Lung (tissue), 12 donors: ENCODE results near the gene IP6K3. TPM values are rescaled to one million over a fixed set of nuclear protein-coding genes. Genes with fewer than 3 reads are reported as not detected.
A peak's percentile ranks its signal among the peaks of the same experiment; 100 is the strongest.

Experiments
- ATAC-seq: fragments of 200-7000 bp; cut with Tn5 transposase; one replicate; pipeline ENCODE4 v1.9.1; 2020; ENCODE audit warnings: moderate number of reproducible peaks; ENCODE audit not compliant: insufficient read depth, low FRiP score
- DNase-seq, 3 donors: peaks; one replicate each; pipeline ENCODE4 v3.0.0-alpha.2; 2013 to 2017
- H3K27ac ChIP-seq, 2 donors: one replicate each; pipeline ENCODE4 v1.5.1; 2013; ENCODE audit warnings: mild to moderate bottlenecking in 2 of 2, moderate library complexity in 2 of 2, control low read depth in 1 of 2, inconsistent platforms in 1 of 2, low read depth in 1 of 2, low read length in 1 of 2
- H3K27me3 ChIP-seq, 3 donors: one replicate each; pipeline ENCODE4 v1.5.1; 2013; ENCODE audit warnings: low read length in 2 of 3; ENCODE audit not compliant: control insufficient read depth in 3 of 3, insufficient read depth in 3 of 3
- H3K36me3 ChIP-seq, 4 donors: one replicate each; pipeline ENCODE4 v1.5.1; 2013; ENCODE audit warnings: low read length in 4 of 4, mild to moderate bottlenecking in 1 of 4, moderate library complexity in 1 of 4; ENCODE audit not compliant: control insufficient read depth in 4 of 4, insufficient read depth in 4 of 4
- H3K4me1 ChIP-seq, 5 donors: one replicate each; pipeline ENCODE4 v1.5.1; 2013; ENCODE audit warnings: low read length in 5 of 5, mild to moderate bottlenecking in 2 of 5, moderate library complexity in 1 of 5; ENCODE audit not compliant: control insufficient read depth in 5 of 5, insufficient read depth in 5 of 5
- H3K4me3 ChIP-seq: one replicate; pipeline ENCODE4 v1.5.1; 2013; ENCODE audit warnings: mild to moderate bottlenecking, control low read depth, moderate library complexity
- H3K9ac ChIP-seq, 2 donors: one replicate each; pipeline ENCODE4 v1.5.1; 2013; ENCODE audit warnings: low read length in 2 of 2, control low read depth in 1 of 2; ENCODE audit not compliant: insufficient read depth in 1 of 2
- H3K9me3 ChIP-seq, 4 donors: one replicate each; pipeline ENCODE4 v1.5.1; 2013; ENCODE audit warnings: low read length in 3 of 4, mild to moderate bottlenecking in 1 of 4, moderate library complexity in 1 of 4; ENCODE audit not compliant: control insufficient read depth in 4 of 4, insufficient read depth in 3 of 4
- WGBS, 2 donors: extraction: QIAGEN DNeasy Blood & Tissue Kit; methylation state at CpG; one replicate each; pipeline ENCODE4 v1.1.7; 2013; 5-methylcytosine and 5-hydroxymethylcytosine counted together
- polyA plus RNA-seq, 2 donors: library from polyadenylated mRNA; stranded (reverse); fragments of 200-250 nt; gene quantifications; one replicate each; pipeline ENCODE4 v1.2.1, GENCODE V29; 2013
- total RNA-seq, 2 donors: library from RNA; depleted of rRNA in 1 of 2; stranded (reverse); fragments of >200 nt in 1 of 2; gene quantifications; one replicate each; pipeline ENCODE4 v1.2.1, GENCODE V29; 2014 to 2021
- TF ChIP-seq, protein P1 (sequence below): IDR thresholded peaks from 2 replicates; pipeline ENCODE4 v1.5.1; 2012; ENCODE audit warnings: mild to moderate bottlenecking; ENCODE audit errors: control extremely low read depth, extremely low read depth
- donor health status: control.
- donor health status: control.
- donor health status: Bipolar disorder and iron deficiency.
- donor health status: healthy.
- donor health status: DM: yes; HTN: yes; CAD: no.

The IP6K3 gene
- total and polyA plus RNA-seq, 4 donors = 1.3 to 3.9 (median 2.5) TPM

DNA sequence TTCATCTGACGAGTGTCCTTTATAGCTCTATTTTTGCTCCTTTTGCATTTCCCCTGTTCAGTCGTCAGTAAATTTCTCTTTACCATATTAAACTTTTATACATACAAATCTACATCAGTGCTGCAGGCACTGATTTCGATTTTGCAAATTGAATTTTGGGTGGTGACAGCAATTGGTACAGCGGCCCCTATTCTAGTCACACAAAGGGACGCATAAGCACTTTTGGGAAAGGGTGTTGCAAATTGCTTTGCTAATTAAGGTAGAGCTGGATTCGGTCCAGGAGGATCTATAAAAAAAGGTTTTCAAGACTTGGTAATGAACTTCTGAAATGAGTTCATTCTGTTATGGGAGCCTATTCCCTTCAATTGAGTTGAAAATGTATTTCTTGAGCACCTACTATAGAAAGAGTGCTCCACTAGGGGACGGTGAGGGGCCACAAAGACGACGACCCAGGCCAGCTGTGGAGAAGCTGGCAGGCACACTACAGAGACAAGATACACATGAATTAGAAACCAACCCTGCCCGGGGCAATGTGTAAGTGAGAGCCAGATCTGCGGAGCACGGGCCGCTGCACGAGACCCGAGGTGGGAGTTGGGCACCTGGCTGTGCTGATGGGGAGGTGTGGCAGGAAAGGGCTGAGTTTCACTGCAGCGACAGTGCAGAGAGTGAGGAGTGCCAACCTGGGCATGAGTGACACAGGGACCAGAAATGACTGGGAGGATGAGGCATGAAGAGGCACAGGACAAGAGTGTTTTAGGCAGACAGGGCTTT, 40.6 kb downstream of the IP6K3 start:
- no peak for DNase-seq

GRCh38 chr6:33705268-33705885, 41.3 kb downstream of the IP6K3 start:
- no peak overlapping the region for H3K27ac ChIP-seq
- H3K9ac ChIP-seq = no peak overlapping the region
- TF ChIP-seq, protein P1, sequence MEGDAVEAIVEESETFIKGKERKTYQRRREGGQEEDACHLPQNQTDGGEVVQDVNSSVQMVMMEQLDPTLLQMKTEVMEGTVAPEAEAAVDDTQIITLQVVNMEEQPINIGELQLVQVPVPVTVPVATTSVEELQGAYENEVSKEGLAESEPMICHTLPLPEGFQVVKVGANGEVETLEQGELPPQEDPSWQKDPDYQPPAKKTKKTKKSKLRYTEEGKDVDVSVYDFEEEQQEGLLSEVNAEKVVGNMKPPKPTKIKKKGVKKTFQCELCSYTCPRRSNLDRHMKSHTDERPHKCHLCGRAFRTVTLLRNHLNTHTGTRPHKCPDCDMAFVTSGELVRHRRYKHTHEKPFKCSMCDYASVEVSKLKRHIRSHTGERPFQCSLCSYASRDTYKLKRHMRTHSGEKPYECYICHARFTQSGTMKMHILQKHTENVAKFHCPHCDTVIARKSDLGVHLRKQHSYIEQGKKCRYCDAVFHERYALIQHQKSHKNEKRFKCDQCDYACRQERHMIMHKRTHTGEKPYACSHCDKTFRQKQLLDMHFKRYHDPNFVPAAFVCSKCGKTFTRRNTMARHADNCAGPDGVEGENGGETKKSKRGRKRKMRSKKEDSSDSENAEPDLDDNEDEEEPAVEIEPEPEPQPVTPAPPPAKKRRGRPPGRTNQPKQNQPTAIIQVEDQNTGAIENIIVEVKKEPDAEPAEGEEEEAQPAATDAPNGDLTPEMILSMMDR = no peak
- peaks cover 0 to 17% (median 8%) of the 10 kb centered on the region in 4 donors for H3K36me3 ChIP-seq
- peaks cover 1 to 27% (median 8%) of the 10 kb centered on the region in 5 donors for H3K4me1 ChIP-seq
- no peak overlapping the region for H3K4me3 ChIP-seq
- H3K9me3 ChIP-seq = no peaks in the 10 kb centered on the region
- ATAC-seq (no peak), DNase-seq (no peak)
- H3K27me3 ChIP-seq = no peaks in the 10 kb centered on the region
- WGBS, 2 donors = 80 to 85% methylated on average over 9 of the region's 9 CpGs

More for the DNA sequence above, 40.6 kb downstream of the IP6K3 start:
- H3K4me1 ChIP-seq = peaks cover 6 to 35% (median 9%) of the 10 kb centered on the region in 5 donors
- TF ChIP-seq, protein P1 = no peak
- 89 to 90% methylated on average over 16 of the region's 16 CpGs for WGBS, 2 donors
- ATAC-seq = no peak
- no peaks in the 10 kb centered on the region for H3K27me3 ChIP-seq
- H3K9me3 ChIP-seq = no peaks in the 10 kb centered on the region
- H3K27ac ChIP-seq = no peak overlapping the region
- no peak overlapping the region for H3K4me3 ChIP-seq
- peaks cover 0 to 17% (median 5%) of the 10 kb centered on the region in 4 donors for H3K36me3 ChIP-seq
- no peak overlapping the region for H3K9ac ChIP-seq

GRCh38 chr6:33704215-33705066, 42.3 kb downstream of the IP6K3 start:
- Histone ChIP-seq H3K9ac (peak overlapping the region in 1 of 2 donors; percentile 16), H3K4me1 (peaks cover 0 to 18% (median 0%) of the 10 kb centered on the region in 5 donors), H3K4me3 (no peak overlapping the region), H3K36me3 (peaks cover 0 to 18% (median 8%) of the 10 kb centered on the region in 4 donors), H3K27ac (peak overlapping the region in 1 of 2 donors; percentile 37), H3K27me3 (no peaks in the 10 kb centered on the region), H3K9me3 (no peaks in the 10 kb centered on the region)
- TF ChIP-seq, protein P1 = no peak
- ATAC-seq (no peak), DNase-seq (no peak)
- WGBS, 2 donors = 78 to 80% methylated on average over 11 of the region's 11 CpGs
